Right kidney (tissue), 1 donor: ENCODE data around the gene INPP5E.

ENCODE experiments used
- DNase-seq: peaks from one replicate; pipeline ENCODE4 v3.0.0-alpha.2; 2016

The INPP5E gene

DNA sequence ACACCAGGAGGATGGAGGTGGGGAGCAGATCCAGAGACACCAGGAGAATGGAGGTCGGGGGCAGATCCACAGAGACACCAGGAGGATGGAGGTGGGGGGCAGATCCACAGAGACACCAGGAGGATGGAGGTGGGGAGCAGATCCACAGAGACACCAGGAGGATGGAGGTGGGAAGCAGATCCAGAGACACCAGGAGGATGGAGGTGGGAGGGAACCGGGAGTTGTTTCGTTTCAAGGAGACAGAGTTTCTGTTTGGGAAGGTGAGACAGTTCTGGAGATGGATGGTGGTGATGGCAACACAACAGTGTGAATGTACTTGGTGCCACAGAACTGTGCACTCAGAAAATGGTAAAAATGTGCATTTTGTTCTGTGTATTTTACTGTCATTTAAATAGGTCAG lies 9.0 kb upstream of the INPP5E start:
- no peak for DNase-seq

DNA sequence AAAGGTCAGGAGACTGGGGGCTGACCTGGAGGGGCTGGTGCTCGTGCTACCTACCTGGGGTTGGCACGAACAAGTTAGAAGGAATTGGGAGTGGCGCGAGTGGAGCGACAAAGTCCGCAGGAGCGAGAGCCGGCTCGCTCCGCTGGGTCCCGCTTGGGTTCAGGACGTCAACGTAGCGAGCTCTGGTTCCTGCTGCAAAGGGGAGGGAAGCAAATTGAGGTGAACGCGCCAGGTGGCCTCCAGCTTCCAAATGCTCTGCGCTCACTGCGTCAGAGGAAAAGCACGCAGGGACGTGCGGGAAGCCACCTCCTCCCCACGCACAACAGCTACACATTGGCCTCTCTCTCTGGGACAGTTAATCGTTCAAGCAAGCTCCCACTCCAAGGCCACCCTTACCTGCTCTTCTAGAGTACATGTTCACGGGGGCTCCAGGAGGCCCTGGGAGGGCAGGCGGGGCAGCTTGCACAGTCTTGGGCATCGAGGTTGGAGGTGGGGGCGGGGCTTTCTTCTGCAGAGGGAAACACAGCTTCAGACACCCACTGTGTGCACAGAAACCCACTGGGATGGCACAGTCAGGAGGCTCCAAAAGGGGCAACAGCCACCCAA lies 7.6 kb upstream of the INPP5E start:
- no peak for DNase-seq

DNA sequence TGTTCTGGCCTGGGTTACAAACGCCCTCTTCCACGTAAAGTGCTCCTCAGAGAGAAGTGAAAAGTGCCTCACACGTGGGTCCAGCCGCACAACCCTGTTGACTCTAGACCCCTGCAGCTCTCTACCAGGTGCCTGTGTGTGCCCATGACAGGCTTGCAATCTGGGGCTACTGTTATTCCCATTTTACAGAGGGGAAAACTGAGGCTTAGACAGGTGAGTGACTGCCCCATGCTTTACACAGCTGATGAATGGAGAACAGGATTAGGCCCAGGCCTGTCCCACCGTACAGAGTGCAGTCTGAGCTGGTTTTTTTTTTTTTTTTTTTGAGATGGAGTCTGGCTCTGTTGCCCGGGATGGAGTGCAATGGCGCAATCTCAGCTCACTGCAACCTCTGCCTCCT lies 6.2 kb upstream of the INPP5E start:
- DNase-seq: no peak

DNA sequence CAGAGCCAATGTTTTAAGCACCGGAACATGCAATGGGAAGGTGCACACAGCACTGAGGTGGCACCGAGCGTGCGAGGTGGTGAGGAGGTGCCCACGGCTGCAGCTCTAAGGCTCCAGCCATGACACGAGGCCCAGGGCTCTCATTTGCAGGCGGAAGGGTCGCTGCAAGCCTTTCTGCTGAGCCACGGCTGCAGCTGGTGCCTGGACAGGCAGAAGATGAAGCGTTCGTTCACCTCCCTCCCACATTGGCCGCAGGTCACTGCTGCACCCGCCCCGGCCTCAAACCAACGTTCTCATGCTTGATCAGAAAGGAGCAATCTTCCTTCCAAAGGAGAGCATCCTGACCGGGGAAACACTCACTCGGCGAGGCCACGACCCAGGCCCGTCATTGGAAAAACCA lies 4.5 kb upstream of the INPP5E start:
- DNase-seq: no peak

DNA sequence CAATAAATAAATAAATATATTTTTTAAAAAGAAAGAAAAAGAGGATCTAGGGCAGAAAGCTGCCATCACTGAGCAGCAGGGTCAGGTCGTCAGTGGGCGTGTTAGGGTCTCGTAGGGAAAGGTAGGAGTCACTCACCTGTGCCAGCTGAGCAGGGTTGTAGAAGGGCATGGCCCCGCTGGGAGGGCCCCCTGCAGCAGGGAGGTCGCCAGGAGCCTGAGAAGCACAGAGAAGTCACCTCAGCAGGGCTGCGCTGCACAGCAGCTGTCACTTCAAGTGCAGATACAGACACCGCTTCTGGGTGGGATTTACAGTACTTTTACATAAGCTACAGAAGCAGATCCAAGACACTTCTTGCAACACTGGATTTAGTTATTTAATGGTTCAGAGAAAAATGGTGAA lies 4.0 kb upstream of the INPP5E start:
- DNase-seq: no peak

DNA sequence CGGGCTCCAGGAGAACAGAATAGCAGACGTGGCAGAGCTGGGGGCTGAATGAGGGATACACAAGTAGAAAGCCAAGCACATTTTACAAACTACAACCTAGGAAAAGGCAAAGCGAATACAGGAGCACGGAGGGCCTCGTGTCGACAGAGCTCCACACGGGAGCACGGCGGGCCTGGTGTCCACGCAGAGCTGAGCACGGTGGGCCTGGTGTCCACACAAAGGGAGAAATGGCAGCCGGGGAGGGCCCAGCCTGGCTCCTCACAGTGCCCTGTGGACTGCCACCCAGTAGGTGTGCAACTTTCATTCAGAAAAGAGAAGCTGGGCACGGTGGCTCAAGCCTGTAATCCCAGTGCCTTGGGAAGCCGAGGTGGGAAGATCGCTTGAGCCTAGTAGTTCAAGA lies 3.4 kb upstream of the INPP5E start:
- DNase-seq: no peak

DNA sequence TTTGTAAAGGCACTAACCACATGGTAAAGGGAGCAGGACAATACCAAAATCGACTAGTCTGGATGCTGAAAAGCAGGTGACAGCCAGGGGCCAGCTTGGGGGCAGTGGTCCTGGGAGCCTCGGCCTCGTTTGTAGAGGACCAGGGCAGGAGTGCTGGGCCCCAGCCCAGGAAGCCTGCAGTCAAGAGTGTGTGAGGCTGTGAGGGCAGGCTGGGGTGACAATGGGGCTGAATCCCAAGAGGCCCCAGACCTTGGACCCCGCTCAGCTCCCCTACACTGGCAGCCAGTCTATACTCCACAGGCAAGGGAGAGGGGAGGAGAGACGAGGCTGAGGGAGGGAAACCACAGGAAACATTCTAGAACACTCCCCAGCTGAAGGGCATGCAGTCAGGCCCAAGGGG lies 2.6 kb upstream of the INPP5E start:
- DNase-seq: no peak

DNA sequence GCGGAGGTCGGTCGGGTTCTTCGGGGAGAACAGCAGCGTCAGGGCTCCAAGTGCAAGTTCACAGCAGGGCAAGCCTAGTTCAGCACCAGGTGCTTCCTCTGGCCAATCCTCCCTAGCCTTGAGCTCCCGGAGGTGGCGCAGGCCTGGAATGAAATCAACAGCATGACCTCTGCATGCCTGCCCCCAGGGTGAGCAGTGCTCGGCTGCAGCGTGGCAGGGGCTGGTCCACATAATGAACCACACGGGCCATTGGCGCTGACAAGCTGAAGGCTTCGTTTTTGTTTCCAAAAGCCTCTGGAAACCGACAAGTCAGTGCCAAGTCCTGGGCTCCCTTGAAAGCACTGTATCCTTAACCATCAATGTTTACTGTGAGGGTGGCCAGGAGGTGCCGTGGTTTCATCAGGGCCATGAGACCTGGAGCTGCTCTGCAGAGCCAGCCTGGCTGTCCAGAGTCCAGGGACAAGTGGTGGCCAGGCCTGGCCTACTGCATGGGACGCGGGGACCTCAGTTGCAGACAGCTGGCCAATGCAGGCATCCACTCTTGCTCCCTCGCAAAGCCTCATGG lies 2.1 kb upstream of the INPP5E start:
- DNase-seq: no peak

DNA sequence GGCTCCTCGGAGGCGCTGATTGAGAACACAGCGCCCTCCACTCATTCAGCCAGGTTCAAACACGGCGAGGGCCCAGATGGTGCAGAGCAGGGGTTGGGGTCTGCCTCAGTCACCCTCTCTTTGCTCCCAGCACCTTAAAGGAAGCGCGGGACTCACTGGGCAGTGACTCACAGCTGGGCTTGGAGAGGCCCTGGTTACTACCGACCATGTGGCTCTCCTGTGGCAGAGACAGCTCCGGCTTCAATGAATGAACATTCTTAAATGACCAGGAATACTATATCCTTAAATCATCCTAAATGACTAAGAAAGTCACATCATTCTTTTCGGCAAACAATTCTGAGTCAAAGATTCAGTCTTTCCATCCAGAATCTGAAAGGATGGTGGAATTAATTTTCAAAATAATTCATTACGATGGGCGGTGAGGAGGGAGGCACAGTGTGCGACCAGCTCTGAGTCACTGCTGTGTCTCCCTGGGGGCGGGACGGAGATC lies 1.6 kb upstream of the INPP5E start:
- no peak for DNase-seq

DNA sequence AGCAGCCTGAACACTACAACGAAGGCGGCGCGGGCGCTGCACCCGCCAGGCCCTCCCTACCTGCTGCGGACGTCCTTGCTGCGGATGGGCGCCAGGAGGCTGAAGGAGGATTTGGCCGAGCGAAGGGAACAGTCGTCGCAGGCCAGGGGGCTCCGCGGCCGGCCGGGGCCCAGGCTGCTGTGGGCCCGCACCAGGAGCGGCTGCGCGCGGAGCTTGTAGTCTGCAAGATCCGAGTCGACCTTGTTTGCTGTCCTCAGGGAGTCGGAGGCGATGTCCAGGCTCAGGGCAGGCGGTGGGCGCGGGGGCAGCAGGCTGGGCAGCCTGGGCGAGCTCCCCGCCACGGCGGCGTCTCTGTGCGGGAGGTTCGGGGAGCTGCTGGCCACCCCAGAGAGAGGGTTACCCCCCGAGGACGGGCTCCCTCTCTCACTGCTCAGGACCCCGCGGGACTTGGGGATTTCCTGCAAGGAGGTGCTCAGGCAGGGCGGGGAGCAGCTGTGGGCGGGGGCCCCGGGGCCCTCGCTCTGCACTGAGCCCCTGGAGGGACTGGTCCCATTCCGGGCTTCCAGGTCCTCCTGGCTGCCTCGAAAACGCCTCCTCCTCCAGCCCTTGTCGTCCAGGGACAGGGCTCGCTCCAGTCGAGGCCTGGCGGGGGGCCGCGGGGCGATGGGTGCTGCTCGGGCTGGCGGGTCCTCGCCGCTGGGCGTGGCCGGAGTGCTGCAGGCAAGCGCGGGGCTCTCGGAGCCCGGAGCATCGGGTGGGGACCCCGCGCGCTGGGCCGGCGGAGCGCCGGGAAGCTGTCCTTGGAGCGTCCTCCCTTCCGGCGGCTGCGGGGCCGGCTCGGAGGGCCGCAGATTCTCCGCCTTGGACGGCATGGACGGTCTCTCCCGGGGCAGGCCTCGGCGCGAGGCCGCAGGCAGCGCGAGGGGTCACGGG lies 831 bp downstream of the INPP5E start:
- peak; percentile 74 for DNase-seq

DNA sequence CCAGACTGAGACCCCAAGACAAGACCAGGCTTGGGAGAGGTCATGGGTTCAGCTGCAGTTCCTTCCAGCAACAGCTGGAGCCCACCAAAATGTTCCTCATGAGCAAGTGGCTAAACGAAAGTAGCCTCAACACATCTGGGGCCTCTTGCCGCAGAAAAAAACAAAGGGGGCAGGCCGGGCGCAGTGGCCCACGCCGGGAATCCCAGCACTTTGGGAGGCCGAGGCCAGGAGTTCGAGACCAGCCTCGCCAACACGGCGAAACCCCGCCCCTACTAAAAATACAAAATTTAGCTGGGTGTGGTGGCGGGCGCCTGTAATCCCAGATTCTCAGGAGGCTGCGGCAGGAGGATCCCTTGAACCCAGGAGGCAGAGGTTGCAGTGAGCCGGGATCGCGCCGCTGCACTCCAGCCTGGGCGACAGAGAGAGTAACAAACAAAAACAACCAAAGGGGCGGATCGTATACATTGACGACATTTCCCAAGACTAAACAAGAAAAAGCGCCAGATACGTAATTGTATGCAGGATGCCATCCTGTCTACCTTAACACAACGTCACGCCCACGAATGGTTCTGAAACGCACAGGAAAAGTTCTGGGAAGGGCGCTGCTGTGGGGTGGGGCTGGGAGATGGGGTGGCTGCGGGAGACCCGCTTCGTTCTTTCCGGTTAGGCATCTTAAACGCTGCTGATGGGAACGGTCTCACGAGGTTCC lies 1.7 kb downstream of the INPP5E start:
- DNase-seq: no peak

DNA sequence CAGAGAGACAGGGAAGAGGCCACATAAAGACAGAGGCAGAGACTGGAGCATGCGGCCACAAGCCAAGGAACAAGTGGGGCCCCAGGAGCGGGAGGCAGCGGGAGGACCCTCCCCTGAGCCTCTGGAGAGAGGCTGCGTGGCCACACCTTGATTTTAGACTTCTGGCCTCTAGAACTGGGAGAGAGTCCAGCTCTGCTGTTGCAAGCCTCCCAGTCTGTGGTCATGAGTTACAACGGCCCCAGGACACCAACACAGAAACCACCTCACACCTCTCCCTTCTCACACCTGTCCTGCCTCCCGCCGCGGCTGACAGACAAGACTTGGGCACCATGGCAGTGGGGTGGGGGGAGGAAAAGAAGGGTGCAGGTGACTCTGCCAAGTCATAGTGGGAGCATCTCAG lies 2.2 kb downstream of the INPP5E start:
- no peak for DNase-seq

DNA sequence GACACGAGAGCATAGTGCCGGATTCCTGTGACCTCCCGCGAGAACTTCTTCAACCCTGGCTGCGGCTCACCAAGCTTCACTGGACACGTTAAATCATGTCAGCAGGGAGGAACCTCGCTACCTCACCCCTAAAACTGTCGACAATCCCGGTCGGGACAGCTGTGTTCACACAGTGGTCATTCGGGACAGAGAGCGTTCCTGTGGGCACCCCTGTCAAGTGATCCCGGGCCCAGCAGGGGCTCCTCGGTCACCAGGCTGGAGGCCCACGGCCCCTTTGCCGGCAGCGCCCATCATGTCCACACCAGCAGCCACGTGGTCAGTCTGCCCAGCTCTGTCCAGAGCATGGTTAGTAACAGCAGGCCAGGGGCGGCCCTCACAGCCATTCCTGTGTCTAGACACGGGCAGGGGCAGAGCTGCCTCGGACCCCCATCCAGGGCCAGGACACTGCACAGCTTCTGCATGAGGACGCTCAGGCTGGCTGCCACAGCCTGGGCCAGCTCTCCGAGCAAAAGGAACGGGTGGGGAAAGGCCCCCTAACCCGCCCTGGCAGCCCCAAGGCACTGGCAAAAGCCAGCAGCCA lies 3.5 kb downstream of the INPP5E start:
- no peak for DNase-seq

DNA sequence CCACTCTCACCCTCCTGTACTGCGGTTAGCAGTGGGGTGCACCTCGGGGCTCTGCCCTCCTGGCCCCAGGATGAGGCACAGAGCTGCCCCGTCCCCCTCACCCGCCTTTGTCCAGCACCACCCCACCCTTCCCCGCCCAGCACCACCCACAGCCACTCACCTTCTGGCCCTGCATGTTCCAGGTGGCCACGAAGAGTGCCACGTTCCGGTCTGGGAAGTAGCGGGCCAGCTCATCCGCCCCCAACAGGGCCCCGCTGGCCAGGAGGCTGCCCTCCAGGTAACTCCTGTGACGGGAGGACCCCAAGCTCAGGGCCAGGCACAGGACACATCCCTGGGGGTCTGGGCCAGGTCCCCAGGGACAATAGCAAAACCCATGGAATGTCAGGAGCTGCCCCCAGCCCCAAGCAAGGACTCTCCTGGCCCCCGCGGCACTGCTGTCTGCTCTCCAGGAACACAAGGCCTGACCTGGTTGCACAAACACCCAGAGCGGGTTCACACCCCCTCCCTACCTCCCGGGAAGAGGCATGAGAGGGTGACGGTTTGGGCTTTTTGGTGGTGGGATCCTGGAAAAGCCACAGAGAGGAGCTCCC lies 5.0 kb downstream of the INPP5E start:
- no peak for DNase-seq

DNA sequence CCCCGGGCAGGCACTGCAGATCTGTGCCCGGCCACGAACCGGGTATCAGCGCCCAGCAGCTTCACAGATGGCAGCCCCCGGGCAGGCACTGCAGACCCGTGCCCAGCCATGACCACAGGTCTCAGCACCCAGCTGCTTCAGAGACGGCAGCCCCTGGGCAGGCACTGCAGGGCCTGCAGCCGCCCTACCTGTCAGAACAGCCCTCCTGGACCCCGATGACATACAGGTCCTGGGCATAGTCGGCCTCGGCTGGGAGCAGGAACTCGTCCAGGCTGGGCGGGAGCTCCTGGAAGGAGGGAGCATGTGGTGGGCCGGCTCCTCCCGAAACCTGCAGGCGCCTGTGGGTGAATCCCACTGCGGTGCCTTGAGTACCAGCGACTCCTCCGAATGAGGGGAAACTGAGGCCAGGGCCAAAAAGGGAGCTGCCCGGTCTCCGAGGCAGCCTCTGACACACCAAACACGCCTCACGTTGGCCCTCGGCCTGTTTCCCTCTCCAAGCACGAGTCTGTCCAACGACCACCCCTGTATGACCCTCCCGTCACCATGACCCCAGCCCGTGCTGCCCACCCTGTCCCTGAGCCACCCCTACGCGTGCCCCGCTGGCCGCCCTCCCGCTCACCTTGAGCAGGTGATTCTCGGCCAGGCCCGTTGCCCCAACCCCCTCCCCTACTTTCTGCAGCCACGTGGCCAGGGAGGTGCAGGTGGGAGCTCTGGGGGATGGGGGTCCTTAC lies 5.6 kb downstream of the INPP5E start:
- no peak for DNase-seq

DNA sequence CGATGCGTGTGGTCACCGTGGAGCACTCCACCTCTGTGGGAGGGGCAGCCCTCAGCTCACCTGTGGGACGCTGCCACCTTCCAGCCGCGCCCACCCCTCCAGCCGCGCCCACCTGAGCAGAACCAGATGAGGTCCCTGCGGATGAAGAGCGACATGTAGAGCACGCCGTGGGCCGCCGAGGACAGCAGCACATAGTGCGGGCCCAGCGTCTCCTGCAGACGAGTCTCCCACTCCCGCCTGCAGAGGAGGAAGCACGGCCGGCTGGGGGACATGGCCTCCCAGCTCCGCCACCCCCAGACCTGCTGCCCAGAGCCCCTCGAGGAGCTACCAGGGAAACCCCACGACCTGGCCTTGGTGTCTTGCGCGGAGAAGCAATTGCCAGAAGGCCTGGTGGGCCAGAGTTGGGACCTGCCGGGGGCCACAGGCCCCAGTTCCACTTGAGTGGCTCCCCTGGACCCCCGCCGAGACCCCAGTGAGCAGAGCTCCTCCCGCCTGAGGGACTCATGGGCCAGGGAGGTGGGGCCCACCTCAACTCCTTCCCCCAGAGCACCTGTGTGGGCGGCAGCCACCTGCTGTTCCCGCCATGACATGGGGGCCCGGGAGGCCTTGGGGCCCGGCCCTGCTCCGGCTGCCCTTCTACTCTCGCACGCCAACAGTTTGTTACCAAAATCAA lies 6.5 kb downstream of the INPP5E start:
- no peak for DNase-seq

DNA sequence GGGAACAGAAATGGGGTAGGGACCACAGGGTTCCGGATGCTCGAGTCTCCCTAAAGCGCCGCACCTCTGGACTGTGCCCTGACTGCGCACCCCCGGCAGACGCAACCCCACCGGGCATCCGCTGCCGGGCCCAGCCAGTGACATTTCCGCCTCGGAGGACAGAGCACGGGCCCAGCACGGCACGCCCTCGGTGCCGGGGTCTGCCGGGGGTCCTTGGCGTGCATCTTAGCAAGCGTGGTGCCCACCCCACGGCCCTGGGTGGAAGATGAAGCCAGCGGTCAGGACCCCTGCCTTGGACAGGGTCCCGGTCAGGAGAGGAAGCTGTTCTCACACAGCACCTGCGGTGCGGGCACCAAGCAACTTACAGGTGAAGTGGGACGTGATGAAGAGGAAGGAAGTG lies 7.1 kb downstream of the INPP5E start:
- DNase-seq: no peak

DNA sequence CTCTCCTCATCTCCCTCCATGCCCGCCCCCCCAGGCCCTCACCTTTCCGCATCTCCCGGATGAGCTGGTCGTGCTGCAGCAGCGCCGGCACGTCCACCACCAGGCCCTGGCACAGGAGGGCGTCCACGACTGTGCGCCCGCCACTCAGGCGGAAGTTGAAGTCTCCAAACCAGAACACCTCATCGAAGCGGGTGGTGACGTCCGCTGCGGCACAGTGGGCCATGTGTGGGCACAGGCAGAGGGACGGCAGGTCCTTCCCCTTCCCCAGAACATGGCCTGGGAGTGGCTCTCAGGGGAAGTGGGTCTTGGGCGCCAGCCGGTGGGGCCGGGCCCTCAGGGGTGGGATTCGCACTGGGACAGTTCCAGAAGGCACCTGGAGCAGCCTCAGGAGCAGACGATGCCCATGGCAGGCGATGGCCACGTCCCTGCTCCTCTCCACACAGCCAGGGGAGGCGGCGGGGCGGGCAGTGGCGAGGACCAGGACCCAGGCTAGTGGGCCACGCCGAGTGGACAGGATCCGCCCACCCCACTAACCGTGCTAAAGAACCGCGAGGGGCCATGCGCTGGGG lies 7.8 kb downstream of the INPP5E start:
- DNase-seq: no peak

DNA sequence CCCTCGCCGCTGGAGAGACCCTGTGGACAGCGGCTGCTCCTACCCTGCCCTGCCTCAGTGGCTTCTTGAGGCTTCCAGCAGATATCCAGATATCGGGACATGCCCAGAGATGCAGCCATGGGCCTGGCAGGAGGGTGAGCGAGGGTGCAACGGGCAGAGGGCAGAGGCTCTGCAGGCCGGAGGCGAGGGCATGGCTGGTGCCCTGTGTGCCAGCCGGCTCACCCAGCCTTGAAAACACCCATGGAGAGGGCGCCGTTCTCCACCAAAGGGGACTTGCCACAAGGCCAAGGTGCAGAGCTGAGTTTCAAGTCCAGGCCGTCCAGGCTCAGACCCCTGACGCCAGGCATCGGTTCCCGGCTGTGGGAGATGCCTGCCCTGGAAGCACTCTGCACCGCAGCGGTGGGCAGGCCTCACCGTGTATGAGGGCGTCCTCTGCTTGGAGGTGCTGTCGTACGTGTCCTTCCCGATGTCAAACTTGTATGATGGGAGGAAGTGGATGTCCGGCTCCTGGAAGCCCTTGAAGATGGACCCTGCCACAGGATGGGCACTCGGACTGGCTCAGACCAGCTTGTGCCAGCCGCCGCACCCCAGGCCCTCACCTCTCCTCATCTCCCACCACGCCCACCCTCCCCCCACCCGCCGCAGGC lies 8.9 kb downstream of the INPP5E start:
- DNase-seq: no peak
